Measurements from ENCODE around the gene TTN. TPM values are rescaled to one million over a fixed set of nuclear protein-coding genes. Genes with fewer than 3 reads are reported as not detected.

The TTN gene
- total and polyA plus RNA-seq, 7 experiments from 2014 or later = 3.1 to 45.5 (median 36.9) TPM

- Mint-ChIP-seq H3K9me3 (no peaks in the 10 kb centered on the region), H3K27me3 (no peaks in the 10 kb centered on the region), H3K36me3 (peaks cover 17 to 40% (median 32%) of the 10 kb centered on the region in 5 donors), H3K4me3 (no peak overlapping the region), H3K4me1 (peaks cover 46 to 74% (median 69%) of the 10 kb centered on the region in 7 donors), H3K27ac (peak overlapping the region in 1 of 9 donors; percentile 18)
- peaks cover 12 to 18% of the 10 kb centered on the region in 2 donors for H3K4me1 ChIP-seq (ENCODE audit: control insufficient read depth in 2 of 2, insufficient read depth in 2 of 2, low read length in 2 of 2)
- CTCF ChIA-PET = no interaction called here
- H3K4me3 ChIP-seq (ENCODE audit: low read length) = no peak overlapping the region
- no peak overlapping the region for H3K27ac ChIP-seq (ENCODE audit: low read depth, low read length)
- H3K27me3 ChIP-seq (ENCODE audit: control insufficient read depth in 2 of 2, insufficient read depth in 2 of 2, low read length in 2 of 2) = no peaks in the 10 kb centered on the region
- H3K9me3 ChIP-seq (ENCODE audit: control insufficient read depth in 2 of 3, low read length in 3 of 3) = no peaks in the 10 kb centered on the region
- intact Hi-C loops (cut with micrococcal nuclease) = no loop called here
- peaks cover 0 to 10% (median 0%) of the 10 kb centered on the region in 3 experiments for H3K36me3 ChIP-seq (ENCODE audit: control insufficient read depth in 2 of 3, insufficient read depth in 3 of 3, low read length in 3 of 3)
- DNase-seq (no peak), ATAC-seq (no peak)
- POLR2A ChIA-PET = no interaction called here
Measured at GRCh38 chr2:178485356-178485755, 321.9 kb downstream of the TTN start.

- Mint-ChIP-seq H3K4me1 (peaks cover 45 to 75% (median 64%) of the 10 kb centered on the region in 7 donors), H3K36me3 (peaks cover 17 to 34% (median 25%) of the 10 kb centered on the region in 5 donors), H3K27me3 (no peaks in the 10 kb centered on the region), H3K27ac (peak overlapping the region in 1 of 9 donors; percentile 14), H3K4me3 (no peak overlapping the region), H3K9me3 (no peaks in the 10 kb centered on the region)
- ChIA-PET CTCF (no interaction called here), POLR2A (no interaction called here)
- no peak overlapping the region for H3K27ac ChIP-seq (ENCODE audit: low read depth, low read length)
- peaks cover 18 to 24% of the 10 kb centered on the region in 2 donors for H3K4me1 ChIP-seq (ENCODE audit: control insufficient read depth in 2 of 2, insufficient read depth in 2 of 2, low read length in 2 of 2)
- ATAC-seq (no peak), DNase-seq (no peak)
- H3K9me3 ChIP-seq (ENCODE audit: control insufficient read depth in 2 of 3, low read length in 3 of 3) = no peaks in the 10 kb centered on the region
- intact Hi-C loops (cut with micrococcal nuclease) = loop anchor here in 1 of 2 donors (5.0 kb wide), 1 partner anchor 372 kb away; the partner anchor contains the start of gene RBM45
- H3K4me3 ChIP-seq (ENCODE audit: low read length) = no peak overlapping the region
- H3K36me3 ChIP-seq (ENCODE audit: control insufficient read depth in 2 of 3, insufficient read depth in 3 of 3, low read length in 3 of 3) = peaks cover 0 to 8% (median 0%) of the 10 kb centered on the region in 3 experiments
- no peaks in the 10 kb centered on the region for H3K27me3 ChIP-seq (ENCODE audit: control insufficient read depth in 2 of 2, insufficient read depth in 2 of 2, low read length in 2 of 2)
Measured at GRCh38 chr2:178484245-178485041, 322.8 kb downstream of the TTN start.

DNA sequence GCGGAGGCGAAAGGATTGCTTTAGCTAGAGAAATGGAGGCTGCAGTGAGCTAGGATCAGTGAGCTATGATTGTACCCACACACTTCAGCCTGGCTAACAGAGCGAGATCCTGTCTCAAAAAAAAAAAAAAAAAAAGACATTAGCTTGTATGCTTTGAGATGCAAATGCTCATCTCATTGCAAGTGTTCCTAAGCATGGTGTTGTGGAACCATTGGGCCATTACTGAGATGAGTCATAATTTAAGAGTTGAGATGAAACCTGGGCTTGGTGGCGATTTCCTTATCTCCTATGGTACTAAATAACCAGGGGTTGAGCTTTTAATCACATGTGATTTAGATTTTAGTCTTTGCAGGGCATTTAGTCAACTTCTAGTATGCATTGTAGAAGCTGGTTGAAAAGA lies 324.8 kb downstream of the TTN start:
- Mint-ChIP-seq H3K36me3 (peaks cover 11 to 18% (median 15%) of the 10 kb centered on the region in 5 donors), H3K9me3 (no peaks in the 10 kb centered on the region), H3K27ac (peak overlapping the region in 1 of 9 donors; percentile 90), H3K4me1 (peaks cover 38 to 75% (median 62%) of the 10 kb centered on the region in 7 donors), H3K4me3 (peak overlapping the region; percentile 52 to 100 (median 95)), H3K27me3 (no peaks in the 10 kb centered on the region)
- Histone ChIP-seq H3K4me3 (ENCODE audit: low read length) (peak overlapping the region; percentile 10), H3K27me3 (ENCODE audit: control insufficient read depth in 2 of 2, insufficient read depth in 2 of 2, low read length in 2 of 2) (no peaks in the 10 kb centered on the region), H3K27ac (ENCODE audit: low read depth, low read length) (no peak overlapping the region), H3K4me1 (ENCODE audit: control insufficient read depth in 2 of 2, insufficient read depth in 2 of 2, low read length in 2 of 2) (peaks cover 22 to 28% of the 10 kb centered on the region in 2 donors), H3K36me3 (ENCODE audit: control insufficient read depth in 2 of 3, insufficient read depth in 3 of 3, low read length in 3 of 3) (peaks cover 0 to 6% (median 0%) of the 10 kb centered on the region in 3 experiments), H3K9me3 (ENCODE audit: control insufficient read depth in 2 of 3, low read length in 3 of 3) (no peaks in the 10 kb centered on the region)
- CTCF ChIA-PET = interaction anchor here (0.9 to 1.4 kb wide), 3 partner anchors 9 to 42 kb away, joined by 3 to 4 read pairs (median 3); partner anchors contain the start of genes PJVK and PRKRA
- ATAC-seq (no peak), DNase-seq (no peak)
- POLR2A ChIA-PET = interaction anchor here (0.6 to 2.1 kb wide), 3 partner anchors 31 to 218 kb away, joined by 3 to 8 read pairs (median 3); partner anchors contain the start of genes PJVK and PRKRA
- intact Hi-C loops (cut with micrococcal nuclease) = loop anchor here in 1 of 2 donors (5.0 kb wide), 1 partner anchor 370 kb away; the partner anchor contains the start of gene RBM45

GRCh38 chr2:178480227-178481181 lies 326.7 kb downstream of the TTN start, which contains the start of gene PLEKHA3:
PLEKHA3 (plus strand) TSS chr2:178480457; CDS start chr2:178480870, 413 bp downstream.
- H3K4me3 ChIP-seq (ENCODE audit: low read length) = peak within 1 kb of the TSS; percentile 91
- intact Hi-C loops (cut with micrococcal nuclease) = loop anchor here (1.0 to 5.0 kb wide), 4 partner anchors 9 to 368 kb away; partner anchors contain the start of gene RBM45 (in 1 of the 2)
- no peaks in the 10 kb centered on the region for H3K27me3 Mint-ChIP-seq
- no peaks in the 10 kb centered on the region for H3K9me3 Mint-ChIP-seq
- H3K4me1 Mint-ChIP-seq = peaks cover 30 to 63% (median 52%) of the 10 kb centered on the region in 7 donors
- peaks cover 22 to 28% of the 10 kb centered on the region in 2 donors for H3K4me1 ChIP-seq (ENCODE audit: control insufficient read depth in 2 of 2, insufficient read depth in 2 of 2, low read length in 2 of 2)
- peak within 1 kb of the TSS; percentile 91 to 99 (median 98) for H3K27ac Mint-ChIP-seq
- peak; percentile 73 for ATAC-seq
- POLR2A ChIA-PET = interaction anchor here (0.6 to 2.8 kb wide), 4 partner anchors 29 to 43 kb away, joined by 3 to 10 read pairs (median 6); partner anchors contain the start of genes PJVK and PRKRA
- H3K27ac ChIP-seq (ENCODE audit: low read depth, low read length) = peak within 1 kb of the TSS; percentile 80
- H3K4me3 Mint-ChIP-seq = peak within 1 kb of the TSS; percentile 94 to 100 (median 99)
- H3K27me3 ChIP-seq (ENCODE audit: control insufficient read depth in 2 of 2, insufficient read depth in 2 of 2, low read length in 2 of 2) = no peaks in the 10 kb centered on the region
- H3K36me3 Mint-ChIP-seq = peaks cover 0 to 3% (median 3%) of the 10 kb centered on the region in 5 donors
- H3K36me3 ChIP-seq (ENCODE audit: control insufficient read depth in 2 of 3, insufficient read depth in 3 of 3, low read length in 3 of 3) = no peaks in the 10 kb centered on the region
- no peaks in the 10 kb centered on the region for H3K9me3 ChIP-seq (ENCODE audit: control insufficient read depth in 2 of 3, low read length in 3 of 3)
- CTCF ChIA-PET = interaction anchor here (1.4 kb wide), 1 partner anchor 30 kb away, joined by 4 read pairs; the partner anchor contains the start of genes PJVK and PRKRA
- DNase-seq = peak; percentile 48 to 86 (median 59)

DNA sequence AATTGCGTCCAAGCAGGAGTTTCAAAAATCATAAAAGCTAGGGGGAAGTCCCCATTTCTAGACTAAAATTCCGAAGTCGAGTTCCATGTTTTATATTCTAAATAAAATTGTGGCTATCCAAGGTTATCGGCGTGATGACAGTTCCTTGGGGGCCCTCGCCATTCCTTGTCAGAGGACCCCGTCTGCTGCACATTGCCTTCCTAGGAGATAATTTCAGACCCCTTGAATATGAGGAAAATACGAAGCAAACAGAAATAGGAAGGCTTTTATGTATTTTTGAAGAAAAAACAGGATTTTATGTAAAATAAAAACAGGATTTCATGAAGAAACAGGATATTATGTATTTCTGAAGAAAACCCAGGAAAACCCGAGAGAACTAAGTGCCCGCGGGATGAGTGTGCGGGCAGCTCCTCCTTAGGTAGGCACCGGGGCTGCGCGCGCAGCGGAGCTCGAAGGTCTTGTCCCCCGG lies 327.4 kb downstream of the TTN start:
- Mint-ChIP-seq H3K27me3 (no peaks in the 10 kb centered on the region), H3K36me3 (peaks cover 0 to 2% (median 0%) of the 10 kb centered on the region in 5 donors), H3K4me3 (peak overlapping the region; percentile 94 to 100 (median 99)), H3K27ac (peak overlapping the region; percentile 91 to 99 (median 98)), H3K4me1 (peaks cover 30 to 57% (median 46%) of the 10 kb centered on the region in 7 donors), H3K9me3 (no peaks in the 10 kb centered on the region)
- no peaks in the 10 kb centered on the region for H3K27me3 ChIP-seq (ENCODE audit: control insufficient read depth in 2 of 2, insufficient read depth in 2 of 2, low read length in 2 of 2)
- ChIA-PET POLR2A (interaction anchor here (0.9 to 2.8 kb wide), 3 partner anchors 29 to 44 kb away, joined by 3 to 10 read pairs (median 6); partner anchors contain the start of genes PJVK and PRKRA), CTCF (no interaction called here)
- peak overlapping the region; percentile 80 for H3K27ac ChIP-seq (ENCODE audit: low read depth, low read length)
- ATAC-seq (no peak), DNase-seq (peak in 1 of 9 donors; percentile 5)
- intact Hi-C loops (cut with micrococcal nuclease) = loop anchor here (1.0 to 5.0 kb wide), 7 partner anchors 15 to 1527 kb away; partner anchors contain the start of genes CWC22 (in 1 of the 2), HNRNPA3 (in 1 of the 2) and RBM45 (in 1 of the 2)
- H3K36me3 ChIP-seq (ENCODE audit: control insufficient read depth in 2 of 3, insufficient read depth in 3 of 3, low read length in 3 of 3) = no peaks in the 10 kb centered on the region
- peak overlapping the region; percentile 71 for H3K4me3 ChIP-seq (ENCODE audit: low read length)
- no peaks in the 10 kb centered on the region for H3K9me3 ChIP-seq (ENCODE audit: control insufficient read depth in 2 of 3, low read length in 3 of 3)
- H3K4me1 ChIP-seq (ENCODE audit: control insufficient read depth in 2 of 2, insufficient read depth in 2 of 2, low read length in 2 of 2) = peaks cover 22 to 28% of the 10 kb centered on the region in 2 donors

All from naive thymus-derived CD4-positive, alpha-beta T cell (primary cell).